ENCODE data around the gene LYSMD3.

Gene LYSMD3

DNA sequence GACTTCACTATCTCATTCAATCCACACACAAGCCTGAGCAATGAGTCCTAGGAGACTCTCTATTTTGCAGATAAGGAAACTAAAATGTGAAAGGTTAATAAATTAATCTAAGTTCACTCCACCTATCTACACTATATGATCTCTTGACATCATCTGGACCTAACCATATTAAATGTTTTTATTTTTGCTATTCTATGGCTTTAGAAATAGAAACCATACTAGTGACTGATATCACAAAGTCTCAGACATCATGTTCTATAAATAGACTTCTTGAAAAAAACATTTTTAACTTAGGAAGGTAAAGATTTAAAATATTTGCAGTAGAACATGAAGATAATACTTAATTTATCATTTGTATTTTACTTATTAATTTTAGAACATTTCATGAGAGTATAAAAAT lies 19.8 kb upstream of the LYSMD3 start:
- no peak overlapping the region for H3K4me3 ChIP-seq (replicated peaks; ENCODE audit: low read depth, low read length)
- no peak for DNase-seq (ENCODE audit: low read depth)
- no peak for TF ChIP-seq CTCF (IDR thresholded peaks at IDR 0.05; ENCODE audit: low read length, missing control alignments)

GRCh38 chr5:90548069-90548593 lies 18.7 kb upstream of the LYSMD3 start:
- no peak for DNase-seq (ENCODE audit: low read depth)
- no peak for TF ChIP-seq CTCF (IDR thresholded peaks at IDR 0.05; ENCODE audit: low read length, missing control alignments)
- no peak overlapping the region for H3K4me3 ChIP-seq (replicated peaks; ENCODE audit: low read depth, low read length)

DNA sequence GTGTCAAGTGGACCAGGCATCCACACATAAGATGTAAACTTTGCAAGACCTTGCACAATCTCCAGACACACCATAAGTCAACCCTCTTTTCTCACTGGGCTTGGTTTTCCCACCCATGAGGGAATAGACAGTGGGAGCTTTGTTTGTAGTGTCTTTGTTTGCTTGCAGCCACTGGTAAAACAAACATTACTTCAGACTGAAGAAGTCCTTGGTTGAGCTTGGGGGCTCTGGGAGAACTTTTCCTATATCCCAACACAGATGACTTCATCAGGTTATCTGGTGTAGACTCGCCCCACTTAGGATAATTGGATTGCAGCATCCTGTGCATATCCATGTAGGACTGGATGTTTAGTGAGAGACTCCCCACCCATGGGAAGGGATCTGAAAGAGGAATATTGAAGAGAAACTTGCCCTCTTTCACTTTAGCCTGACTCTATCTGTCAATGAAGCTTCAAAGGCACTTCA lies 17.7 kb upstream of the LYSMD3 start:
- no peak for TF ChIP-seq CTCF (IDR thresholded peaks at IDR 0.05; ENCODE audit: low read length, missing control alignments)
- no peak for DNase-seq (ENCODE audit: low read depth)
- no peak overlapping the region for H3K4me3 ChIP-seq (replicated peaks; ENCODE audit: low read depth, low read length)

GRCh38 chr5:90546216-90546837 lies 16.9 kb upstream of the LYSMD3 start:
- no peak for TF ChIP-seq CTCF (IDR thresholded peaks at IDR 0.05; ENCODE audit: low read length, missing control alignments)
- DNase-seq (ENCODE audit: low read depth) = no peak
- no peak overlapping the region for H3K4me3 ChIP-seq (replicated peaks; ENCODE audit: low read depth, low read length)

DNA sequence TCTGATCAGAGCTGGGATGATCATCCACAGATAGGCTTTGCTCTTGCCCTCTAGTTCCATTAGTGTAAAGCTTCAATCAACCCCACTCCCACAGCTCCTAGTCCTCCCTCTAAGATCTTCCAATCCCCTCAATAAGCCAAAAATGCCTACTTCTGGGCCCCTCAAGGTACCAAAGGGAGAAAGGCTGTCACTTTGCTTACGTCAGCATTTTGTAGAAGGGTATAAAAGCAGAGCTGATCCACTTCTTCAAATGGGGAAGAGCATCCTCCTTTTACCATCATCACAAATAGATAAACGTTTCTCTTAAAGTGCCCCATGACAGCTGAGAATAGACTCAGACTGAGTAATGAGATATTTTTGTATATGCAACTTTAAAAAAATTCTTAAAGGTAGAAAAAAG lies 16.1 kb upstream of the LYSMD3 start:
- DNase-seq (ENCODE audit: low read depth) = no peak
- no peak overlapping the region for H3K4me3 ChIP-seq (replicated peaks; ENCODE audit: low read depth, low read length)
- TF ChIP-seq CTCF (IDR thresholded peaks at IDR 0.05; ENCODE audit: low read length, missing control alignments) = no peak

DNA sequence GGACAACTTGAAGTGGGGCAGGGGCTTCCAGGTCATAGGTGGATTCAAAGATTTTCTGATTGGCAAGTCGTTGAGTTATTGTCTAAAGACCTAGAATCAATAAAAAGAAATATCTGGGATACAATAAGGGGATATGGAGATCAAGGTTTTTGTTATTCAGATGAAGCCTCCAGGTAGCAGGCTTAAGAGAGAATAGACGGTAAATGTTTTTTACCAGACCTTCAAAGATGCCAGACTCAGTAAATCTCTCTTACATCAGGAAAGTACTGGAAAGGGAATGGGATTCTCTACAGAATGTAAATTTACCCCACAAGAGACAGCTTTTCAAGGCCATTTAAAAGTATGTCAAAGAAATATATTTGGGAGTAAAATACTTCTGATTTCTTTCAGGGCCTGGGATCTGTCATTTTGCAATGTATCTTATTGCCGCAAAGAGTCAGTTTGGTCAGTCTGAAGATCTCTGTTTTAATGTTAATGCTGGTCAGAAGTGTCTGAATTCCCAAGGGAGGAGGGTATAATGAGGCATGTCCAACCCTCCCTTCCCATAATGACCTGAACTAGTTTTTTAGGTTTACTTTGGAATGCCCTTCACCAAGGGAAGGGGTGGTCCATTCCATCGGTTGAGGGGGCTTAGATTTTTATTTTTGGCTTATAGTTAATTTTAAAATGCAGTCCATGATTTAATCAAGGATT lies 13.6 kb upstream of the LYSMD3 start:
- no peak for DNase-seq (ENCODE audit: low read depth)
- no peak overlapping the region for H3K4me3 ChIP-seq (replicated peaks; ENCODE audit: low read depth, low read length)
- no peak for TF ChIP-seq CTCF (IDR thresholded peaks at IDR 0.05; ENCODE audit: low read length, missing control alignments)

Data from fibroblast of pulmonary artery (primary cell).